GM12875 (cell line): Measurements from ENCODE around the gene KDELR3.

ENCODE experiments used
- H3K4me3 ChIP-seq: one replicate; pipeline ENCODE4 v1.5.1; 2011; ENCODE audit warnings: low read depth, low read length, control low read depth
- CTCF ChIP-seq: IDR thresholded peaks from 2 replicates; pipeline ENCODE4 v1.5.1; 2011; ENCODE audit warnings: low read depth, mild to moderate bottlenecking, control low read depth, inconsistent platforms, low read length, moderate library complexity, borderline replicate concordance; ENCODE audit not compliant: insufficient read depth

The KDELR3 gene

GRCh38 chr22:38484244-38484643 is 16.3 kb downstream of the KDELR3 start:
- H3K4me3 ChIP-seq, result no peak overlapping the region
- TF ChIP-seq CTCF, result no peak

GRCh38 chr22:38485783-38486182 is 17.9 kb downstream of the KDELR3 start:
- no peak overlapping the region for H3K4me3 ChIP-seq
- no peak for TF ChIP-seq CTCF

- TF ChIP-seq CTCF, result no peak
- H3K4me3 ChIP-seq, result no peak overlapping the region
Observed at GRCh38 chr22:38487946-38488345, 20.1 kb downstream of the KDELR3 start.

GRCh38 chr22:38489142-38489541 is 21.2 kb downstream of the KDELR3 start:
- no peak overlapping the region for H3K4me3 ChIP-seq
- no peak for TF ChIP-seq CTCF

- no peak for TF ChIP-seq CTCF
Observed at GRCh38 chr22:38489561-38490145, 21.8 kb downstream of the KDELR3 start.

GRCh38 chr22:38490475-38490874 is 22.6 kb downstream of the KDELR3 start:
- H3K4me3 ChIP-seq, result no peak overlapping the region
- TF ChIP-seq CTCF, result no peak

More at GRCh38 chr22:38489561-38490145, 21.8 kb downstream of the KDELR3 start:
- H3K4me3 ChIP-seq, result no peak overlapping the region

- TF ChIP-seq CTCF, result no peak
- no peak overlapping the region for H3K4me3 ChIP-seq
Observed at GRCh38 chr22:38490915-38491314, 23.0 kb downstream of the KDELR3 start.
